HG03097 (cell line): ENCODE data around the gene ZNF407.

Experiments
- ATAC-seq: cut with Tn5 transposase; IDR thresholded peaks from one replicate; pipeline ENCODE4 v1.9.1; 2021; ENCODE audit not compliant: unreplicated experiment, low FRiP score

ZNF407 gene

DNA sequence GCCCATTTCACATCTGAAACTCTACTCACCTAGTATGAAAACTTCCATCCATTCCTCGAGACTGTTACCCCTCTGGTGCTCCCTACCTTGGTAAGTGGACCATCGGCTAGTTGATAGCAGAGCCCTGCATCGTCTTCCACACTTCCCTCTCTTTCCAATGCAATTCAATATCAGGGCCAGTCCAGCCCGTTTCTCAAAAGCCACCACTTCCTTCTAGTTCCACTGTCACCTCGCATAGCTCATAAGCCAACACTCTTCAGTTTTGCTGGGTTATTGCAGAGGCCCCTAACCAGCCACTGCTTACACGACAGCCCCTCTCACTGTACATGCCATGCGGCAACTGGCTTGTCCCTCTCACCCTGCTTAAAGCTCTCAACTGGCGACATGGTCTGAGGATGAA is 10.2 kb upstream of the ZNF407 start:
- no peak for ATAC-seq

DNA sequence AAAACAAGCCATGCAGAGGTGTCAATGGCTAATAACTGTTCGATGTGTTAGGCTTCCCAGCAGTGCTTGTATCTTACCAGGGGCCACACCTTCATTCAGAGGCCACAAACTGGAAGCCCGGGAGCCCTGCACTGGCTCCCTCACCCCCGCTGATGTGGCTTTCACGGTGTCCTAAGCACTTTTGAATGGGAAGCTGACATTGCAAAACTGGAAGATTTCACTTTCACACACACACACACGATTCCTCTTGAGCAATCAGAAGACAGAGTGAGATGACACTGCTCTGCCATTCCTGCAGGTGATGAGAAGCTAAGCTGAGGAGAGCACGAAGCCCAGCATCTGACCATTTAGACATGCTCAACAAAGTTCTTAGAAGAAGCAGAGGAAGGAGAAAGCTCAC is 8.6 kb upstream of the ZNF407 start:
- ATAC-seq = no peak

DNA sequence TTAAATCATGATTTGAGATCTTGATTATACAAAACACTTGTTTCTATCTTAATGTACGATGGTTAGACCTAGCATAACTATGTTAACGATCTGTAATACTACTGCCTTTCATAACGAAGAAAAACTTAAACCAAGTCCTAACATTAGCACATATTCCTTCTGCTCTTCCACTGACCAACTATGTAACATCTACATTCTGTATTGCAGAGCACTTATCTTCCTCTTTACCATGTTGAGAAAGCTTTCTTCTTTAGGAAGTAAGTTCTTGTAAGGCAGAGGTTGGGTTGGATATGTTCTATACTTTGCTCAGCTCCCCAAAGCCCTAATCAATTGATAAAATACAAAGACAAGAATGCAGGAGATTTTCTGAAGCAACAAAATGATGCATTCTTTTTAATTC is 7.9 kb upstream of the ZNF407 start:
- no peak for ATAC-seq

DNA sequence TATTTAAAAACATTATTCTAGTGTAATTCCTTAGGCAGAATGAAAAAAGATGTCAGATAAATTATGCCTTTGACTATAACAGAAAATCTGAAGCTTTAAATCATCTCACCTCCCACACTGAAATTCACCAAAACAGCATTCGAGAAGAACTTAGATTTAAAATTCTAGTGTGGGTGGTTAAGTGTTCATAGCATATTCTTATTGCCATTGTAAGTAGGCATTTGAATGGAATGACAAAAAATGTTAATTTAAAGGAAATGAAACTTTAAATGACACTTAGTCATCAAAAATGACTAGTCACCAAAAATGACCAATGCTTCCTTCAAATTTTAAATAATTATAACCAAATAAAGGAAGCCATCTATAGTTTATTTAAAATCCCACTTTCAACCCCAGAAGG is 7.0 kb upstream of the ZNF407 start:
- no peak for ATAC-seq

DNA sequence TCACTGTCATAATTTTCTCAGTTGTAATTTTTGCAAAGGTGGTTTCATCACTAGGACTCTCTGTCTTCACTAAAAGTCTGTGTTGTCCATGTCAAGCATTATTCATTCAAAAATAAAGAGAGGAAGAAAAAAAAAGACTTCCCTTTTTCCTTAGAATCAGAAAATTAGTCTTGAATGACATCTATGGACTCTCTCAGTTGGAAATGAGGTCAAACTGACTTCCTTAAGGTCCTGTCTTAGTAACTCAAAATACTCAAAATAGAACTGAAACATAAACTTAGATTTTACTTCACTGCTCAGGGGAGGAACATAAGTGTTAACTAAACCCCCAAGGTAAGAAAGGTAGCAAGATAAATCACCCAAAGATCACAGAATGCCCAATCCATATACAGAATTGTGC is 2.2 kb upstream of the ZNF407 start:
- no peak for ATAC-seq

DNA sequence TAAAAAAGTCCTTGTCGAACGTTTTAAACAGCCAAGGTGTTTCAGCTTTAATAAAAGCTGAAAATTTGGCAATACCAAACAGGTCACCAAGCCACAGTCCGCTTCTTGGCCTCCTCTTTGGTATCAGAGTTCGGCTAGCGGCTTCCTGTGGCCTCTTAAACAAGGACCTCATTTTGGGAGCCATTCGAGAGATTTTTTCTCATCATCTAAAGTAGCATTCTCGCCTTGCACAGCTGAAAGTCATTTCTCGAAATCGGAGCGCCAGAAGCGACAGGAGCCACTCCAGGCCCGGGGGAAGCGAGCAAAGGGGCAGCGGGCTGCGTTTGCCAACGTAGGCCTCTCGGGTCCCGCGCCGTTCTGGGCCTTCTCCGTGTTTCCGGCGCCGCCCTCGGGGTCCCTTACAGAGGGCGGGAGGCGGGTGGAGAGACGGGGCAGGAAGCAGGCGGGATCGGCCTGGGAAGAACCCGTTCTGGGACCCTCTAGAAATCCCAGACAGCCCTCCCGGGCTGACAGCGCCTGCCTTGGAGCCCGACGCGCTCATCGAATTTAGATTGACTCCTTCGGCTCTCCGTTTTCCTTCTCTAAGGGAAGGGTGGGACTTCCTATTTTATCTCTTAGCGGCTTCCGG is 522 bp upstream of the ZNF407 start:
- peak; percentile 31 for ATAC-seq

DNA sequence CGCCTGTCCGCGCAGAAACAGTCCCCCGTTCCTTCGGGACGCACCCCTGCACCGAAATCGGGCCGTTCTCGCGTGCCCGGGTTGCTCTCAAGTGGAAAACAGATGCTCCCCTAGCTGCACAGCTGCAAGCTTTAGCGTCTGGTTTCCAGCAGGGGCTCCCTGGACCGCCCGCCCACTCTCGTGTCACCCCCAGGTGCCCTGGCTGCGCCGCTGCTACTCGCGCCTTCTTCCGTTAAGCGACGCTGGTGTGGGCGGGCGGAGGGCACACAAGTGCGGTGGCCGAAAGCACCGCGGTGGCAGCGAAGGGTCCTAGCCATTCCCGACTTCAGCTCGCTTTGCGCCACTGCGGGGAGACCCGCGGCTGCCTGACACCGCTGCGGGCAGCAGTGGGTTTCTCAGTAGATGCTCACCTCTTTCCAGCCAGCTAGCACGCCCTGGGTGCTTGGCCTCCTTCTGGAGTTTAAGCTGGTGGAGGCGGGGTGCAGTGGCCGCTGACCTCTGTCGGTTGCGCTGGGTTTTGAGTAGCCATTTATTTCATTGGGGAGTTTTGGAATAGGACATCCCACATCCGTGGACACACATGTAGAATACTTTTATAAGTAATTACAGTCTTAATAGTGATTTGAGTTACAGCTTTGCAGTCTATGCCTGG is 806 bp downstream of the ZNF407 start:
- peak; percentile 53 for ATAC-seq

DNA sequence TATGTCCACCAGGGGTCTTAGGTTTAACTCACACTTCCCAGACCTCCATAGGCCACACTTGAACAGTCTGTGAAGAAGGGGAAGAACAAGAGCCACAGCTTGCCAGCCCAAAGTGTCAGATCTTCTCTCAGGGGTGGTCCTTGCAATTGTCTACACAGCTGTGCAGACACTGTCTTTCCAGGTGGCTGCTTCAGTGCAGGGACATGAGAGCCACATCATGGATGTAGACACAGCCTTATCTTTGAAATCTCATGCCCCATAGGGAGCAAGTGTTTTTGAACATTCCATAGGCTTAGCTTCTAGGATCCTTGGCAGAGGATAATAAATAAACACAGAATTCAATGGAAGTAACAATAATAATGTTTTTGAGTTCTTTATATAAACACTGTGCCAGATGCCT is 6.7 kb downstream of the ZNF407 start:
- no peak for ATAC-seq

DNA sequence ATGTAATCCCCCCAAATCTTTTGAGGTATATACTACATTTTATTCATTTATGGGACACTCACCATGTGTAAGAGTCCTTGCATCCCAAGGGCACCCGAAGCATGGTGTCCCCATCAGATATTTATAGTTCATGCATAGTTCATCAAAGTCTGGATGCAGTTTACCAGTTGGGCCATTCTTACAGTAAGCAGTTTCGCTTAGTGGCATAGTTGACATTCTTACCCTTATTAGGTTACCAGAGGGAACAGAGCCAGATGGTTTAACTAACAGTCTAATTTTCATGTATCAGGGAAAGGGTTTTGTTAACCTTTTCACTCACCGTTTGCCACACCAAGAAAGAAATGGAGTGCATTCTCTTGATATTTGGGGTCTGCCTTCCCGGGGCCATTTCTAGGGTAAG is 7.1 kb downstream of the ZNF407 start:
- ATAC-seq = no peak

DNA sequence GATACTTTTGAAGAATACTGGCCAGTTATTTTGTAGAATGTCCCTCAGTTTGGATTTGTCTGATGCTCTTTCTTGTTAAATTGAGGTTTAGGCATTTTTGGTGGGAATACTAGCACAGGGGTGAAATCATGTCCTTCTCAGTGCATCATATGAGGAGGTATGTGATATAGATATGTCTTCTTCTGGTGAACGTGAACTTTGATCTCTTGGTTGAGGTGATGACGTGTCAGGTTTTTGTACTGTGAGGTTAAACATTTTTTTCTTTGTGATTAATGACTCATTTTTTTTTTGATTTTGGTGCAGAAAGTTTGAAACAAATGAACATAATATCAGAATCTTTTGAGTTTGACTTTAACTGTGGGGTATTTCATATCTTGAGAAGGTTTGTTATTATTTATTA is 11.0 kb downstream of the ZNF407 start:
- ATAC-seq = no peak

DNA sequence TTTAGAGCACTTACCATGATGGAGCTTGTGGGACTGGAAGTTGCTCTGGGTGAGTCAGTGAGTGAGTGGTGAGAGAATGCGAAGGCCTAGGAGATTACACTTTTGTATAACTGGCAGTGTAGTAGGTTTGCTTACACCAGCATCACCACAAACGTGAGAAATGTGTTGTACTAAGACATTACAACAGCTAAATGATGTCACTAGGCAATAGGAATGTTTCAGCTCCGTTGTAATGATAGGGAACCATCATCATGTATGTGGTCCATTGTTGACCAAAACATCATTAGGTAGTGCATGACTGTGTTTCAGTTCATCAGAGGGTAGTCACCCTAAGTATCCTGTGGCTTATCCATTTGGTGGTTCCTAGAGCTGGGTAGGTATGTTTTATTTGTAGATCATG is 11.9 kb downstream of the ZNF407 start:
- no peak for ATAC-seq

DNA sequence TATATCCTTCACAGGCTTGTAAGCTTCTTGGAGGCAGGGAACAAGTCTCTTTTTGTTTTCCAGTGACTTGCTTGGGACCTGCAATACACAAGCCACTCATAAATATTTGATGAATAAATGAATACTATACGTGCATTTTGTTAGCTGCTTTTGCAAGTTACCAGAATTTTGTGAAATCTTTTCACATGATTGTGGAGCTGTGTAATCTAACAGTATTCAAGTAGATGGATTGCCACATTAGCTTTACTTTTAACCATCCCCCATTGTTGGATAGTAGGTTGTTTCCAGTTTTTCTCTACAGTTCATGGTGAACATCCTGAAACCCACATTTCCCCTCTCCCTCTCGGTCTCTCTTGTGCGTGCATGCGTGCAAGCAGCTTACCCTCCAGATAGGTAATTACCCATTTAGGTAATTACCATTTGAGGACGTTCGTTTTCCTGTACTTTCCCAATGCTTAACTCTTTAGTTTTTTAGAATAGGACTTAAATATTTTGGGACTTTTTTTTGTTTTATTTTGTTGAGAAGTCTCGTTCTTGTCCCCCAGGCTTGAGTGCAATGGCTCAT is 12.5 kb downstream of the ZNF407 start:
- no peak for ATAC-seq

DNA sequence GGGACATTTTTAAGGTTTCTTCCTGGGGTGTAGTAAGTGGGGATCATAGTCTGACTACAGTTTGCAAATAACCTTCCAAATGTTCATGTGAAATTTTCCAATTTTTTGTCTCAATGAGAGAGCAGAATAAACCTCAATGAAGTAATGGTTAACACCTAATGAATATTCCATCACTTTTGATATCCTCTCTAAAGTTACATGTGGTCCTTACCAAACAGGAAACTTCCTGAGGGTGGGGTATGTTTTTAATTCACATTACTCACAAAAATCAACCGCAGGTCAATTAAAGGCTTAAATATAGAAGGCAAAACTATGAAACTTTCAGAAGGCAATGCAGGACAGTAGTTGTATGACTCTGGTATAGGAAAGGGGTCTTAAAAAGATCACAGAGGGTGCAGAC is 13.2 kb downstream of the ZNF407 start:
- no peak for ATAC-seq

DNA sequence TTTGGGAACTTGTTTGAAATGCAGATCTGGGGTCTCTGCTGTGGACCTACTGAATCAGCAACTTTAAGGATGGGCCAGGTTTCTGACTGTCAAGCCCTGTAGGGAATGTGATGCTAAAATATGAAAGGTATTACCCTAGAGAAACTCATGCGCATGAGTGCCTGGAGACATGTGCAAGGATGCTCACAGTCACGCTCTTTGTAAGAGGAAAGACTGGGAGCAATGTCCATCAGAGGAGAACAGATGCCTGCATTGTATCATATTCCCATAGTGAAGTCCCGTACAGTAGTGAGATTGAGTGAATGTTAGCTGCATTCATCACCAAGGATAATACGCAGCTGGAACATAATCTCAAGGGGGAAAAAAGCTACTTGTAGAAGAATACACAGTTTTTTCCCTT is 14.1 kb downstream of the ZNF407 start:
- ATAC-seq = no peak

DNA sequence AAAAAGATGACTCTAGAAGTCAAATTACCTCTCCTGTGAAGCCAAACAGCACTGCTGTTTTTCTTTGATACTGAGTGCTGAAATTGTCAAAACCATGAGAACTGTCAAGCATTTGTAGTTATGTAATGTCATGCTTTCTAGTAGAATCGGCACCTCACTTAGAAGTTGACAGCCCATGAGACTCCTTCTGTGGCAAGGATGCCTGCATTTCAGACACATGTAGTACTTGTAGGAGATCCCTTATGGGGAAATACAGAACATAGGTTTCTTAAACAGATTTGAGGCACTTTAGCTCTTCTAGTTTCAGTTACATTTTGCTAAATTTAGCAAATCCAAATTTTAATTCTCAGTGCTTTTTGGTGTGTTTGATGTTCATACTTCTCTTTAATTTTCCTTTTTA is 15.7 kb downstream of the ZNF407 start:
- ATAC-seq = no peak

DNA sequence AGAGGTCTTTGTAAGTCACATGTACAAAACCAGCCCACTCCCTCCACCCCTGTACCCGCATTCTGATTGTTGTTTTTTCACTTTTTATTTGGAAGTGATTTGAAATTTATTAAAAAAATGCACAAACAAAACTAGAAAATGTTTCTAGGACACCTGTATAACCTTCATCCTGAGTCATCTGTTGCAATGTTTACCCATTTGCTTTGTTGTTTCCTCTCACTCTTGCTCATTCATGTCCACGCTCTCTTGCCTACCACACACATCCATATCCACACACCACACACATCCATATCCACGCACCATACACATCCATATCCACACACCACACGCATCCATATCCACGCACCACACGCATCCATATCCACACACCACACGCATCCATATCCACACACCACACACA is 18.8 kb downstream of the ZNF407 start:
- no peak for ATAC-seq

DNA sequence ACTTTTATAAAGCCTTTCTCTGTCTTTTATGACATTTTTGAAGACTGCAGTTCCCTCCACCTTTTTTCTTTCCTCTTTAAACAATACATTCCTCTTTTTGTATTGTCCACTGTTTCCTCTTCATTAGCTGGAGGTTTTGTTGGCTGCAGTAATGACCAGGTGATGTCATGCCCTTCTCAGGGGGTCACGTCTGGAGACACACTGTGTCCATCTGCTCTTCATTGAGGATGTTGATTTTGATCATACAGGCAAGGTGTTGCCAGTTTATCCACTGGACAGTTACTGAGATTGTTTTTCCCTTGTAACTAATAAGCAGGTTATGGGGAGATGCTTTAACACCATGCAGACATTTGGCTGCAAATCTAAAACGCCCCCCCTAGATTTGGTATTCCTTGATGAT is 19.8 kb downstream of the ZNF407 start:
- no peak for ATAC-seq

DNA sequence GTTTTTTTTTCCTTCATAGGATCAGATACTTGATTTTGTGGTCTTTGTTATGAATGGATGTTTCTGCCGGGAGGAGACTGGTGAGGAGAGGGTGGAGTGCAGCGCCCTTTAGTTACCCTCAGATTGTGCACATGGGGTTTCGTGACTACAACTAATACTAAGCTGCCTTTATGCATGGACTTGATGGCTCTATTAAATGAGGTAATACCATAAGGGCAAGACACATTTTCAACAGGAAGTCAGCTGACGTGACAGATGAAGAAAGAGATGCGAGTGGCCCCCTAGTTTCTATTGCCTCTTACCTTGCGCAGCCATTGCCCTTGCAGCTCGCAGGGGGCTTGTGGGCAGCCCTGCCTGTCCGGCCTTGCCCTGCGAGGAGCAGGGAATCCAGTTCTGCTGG is 24.4 kb downstream of the ZNF407 start:
- no peak for ATAC-seq

DNA sequence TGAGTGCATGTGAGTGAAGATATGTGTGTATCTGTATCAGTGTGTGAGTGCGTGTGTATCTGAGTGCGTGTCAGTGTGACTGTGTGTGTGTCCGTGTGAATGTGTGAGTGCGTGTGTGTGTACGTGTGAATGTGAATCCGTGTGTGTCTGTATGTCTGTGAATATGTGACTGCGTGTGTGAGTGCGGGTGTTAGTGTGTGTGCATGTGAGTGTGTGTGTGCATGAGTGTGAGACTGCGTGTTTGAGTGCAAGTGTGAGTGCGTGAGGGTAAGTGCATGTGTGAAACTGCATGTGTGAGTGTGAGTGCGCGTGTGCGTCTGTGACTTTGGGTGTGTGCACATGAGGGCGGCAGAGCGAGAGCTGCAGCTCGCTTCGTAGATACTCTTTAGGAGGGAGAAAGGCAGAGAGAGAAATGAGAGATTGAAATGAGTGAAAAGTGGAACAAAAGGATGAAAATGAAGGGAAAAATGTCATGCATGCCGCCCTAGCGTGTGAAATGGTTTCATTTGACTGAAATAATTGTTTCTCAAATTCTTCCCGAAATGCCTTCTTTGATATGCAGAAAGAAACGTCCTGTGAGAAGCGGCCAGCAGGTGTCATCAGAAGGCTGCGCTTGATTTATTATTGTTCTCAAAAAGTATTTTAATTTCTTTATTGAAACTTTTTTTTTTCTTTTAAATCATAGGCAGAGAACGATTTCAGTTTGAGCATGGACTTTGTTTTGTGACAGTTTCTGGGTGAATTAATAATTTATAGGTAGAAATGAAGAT is 25.6 kb downstream of the ZNF407 start:
- ATAC-seq = no peak

DNA sequence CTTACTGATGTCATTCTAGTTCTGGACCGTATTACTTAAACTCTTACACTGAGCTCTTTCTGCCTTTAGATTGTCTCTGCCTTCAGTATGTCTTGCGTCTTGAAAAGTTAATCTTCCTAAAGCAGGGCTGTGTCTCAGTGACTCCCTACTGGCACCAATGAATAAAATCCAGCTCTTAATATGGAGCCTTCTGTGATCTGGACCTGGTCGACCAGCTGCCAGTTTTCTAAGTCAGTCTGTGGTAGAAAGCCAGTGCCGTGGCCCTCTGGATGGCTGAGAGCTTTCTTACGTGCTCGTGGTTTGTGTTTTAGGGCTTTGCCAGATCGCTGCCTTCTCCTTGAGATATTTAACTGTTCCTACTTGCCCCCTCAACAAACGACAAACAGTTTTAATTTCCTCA is 26.8 kb downstream of the ZNF407 start:
- ATAC-seq = no peak

DNA sequence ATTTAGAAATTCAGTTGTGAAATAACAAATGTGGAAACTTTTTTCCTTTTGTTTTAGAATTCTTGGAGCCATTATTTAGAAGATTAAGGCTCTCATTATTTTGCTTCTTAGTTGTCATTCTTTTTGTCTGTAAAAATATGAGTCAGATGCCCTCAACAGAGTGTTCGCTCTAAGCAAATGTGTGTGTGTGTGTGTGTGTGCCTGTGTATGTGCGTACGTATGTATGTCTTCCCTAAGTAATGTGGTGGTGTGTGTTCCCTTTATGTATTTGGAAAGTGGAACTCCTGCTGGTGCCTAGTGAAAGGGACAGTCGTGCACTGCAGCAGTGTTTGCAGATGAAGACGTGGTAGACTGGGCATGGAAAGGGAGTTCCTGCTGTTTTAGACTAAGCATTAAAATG is 27.5 kb downstream of the ZNF407 start:
- no peak for ATAC-seq
